ENCODE data around the gene RETSAT.
A peak's percentile ranks its signal among the peaks of the same experiment; 100 is the strongest.
"Not testable (repeated sequence)": the region's sequence is repeated elsewhere in the genome, so short reads cannot be mapped to it uniquely, and the experiment has no call there.

RETSAT gene

GRCh38 chr2:85378257-85378656 lies 23.9 kb upstream of the RETSAT start:
- DNase-seq (ENCODE audit: low read depth) = no peak

- no peak for DNase-seq (ENCODE audit: low read depth)
These were observed 22.8 kb upstream of the RETSAT start for GRCh38 chr2:85377083-85377482.

GRCh38 chr2:85376291-85377065 lies 22.1 kb upstream of the RETSAT start:
- no peak for DNase-seq (ENCODE audit: low read depth)

- DNase-seq (ENCODE audit: low read depth) = no peak
These were observed 16.7 kb upstream of the RETSAT start for GRCh38 chr2:85371045-85371444.

- no peak for DNase-seq (ENCODE audit: low read depth)
These were observed 15.2 kb upstream of the RETSAT start for GRCh38 chr2:85369500-85369899.

GRCh38 chr2:85368921-85369320 lies 14.6 kb upstream of the RETSAT start:
- DNase-seq (ENCODE audit: low read depth) = no peak

GRCh38 chr2:85367180-85367579 lies 12.9 kb upstream of the RETSAT start:
- no peak for DNase-seq (ENCODE audit: low read depth)

GRCh38 chr2:85362653-85363387 lies 8.5 kb upstream of the RETSAT start:
- not testable (repeated sequence) for DNase-seq (ENCODE audit: low read depth)

GRCh38 chr2:85357736-85358135 lies 3.4 kb upstream of the RETSAT start:
- no peak for DNase-seq (ENCODE audit: low read depth)

GRCh38 chr2:85356186-85356585 lies 1.9 kb upstream of the RETSAT start:
- no peak for DNase-seq (ENCODE audit: low read depth)

- DNase-seq (ENCODE audit: low read depth) = no peak
These were observed 1.2 kb upstream of the RETSAT start for GRCh38 chr2:85355521-85355920.

- peak; percentile 7 for DNase-seq (ENCODE audit: low read depth)
These were observed 714 bp upstream of the RETSAT start for GRCh38 chr2:85355073-85355410.

GRCh38 chr2:85353876-85354285 lies 447 bp downstream of the RETSAT start:
- no peak for DNase-seq (ENCODE audit: low read depth)

GRCh38 chr2:85347599-85347998 lies 6.7 kb downstream of the RETSAT start:
- no peak for DNase-seq (ENCODE audit: low read depth)

- no peak for DNase-seq (ENCODE audit: low read depth)
These were observed 9.9 kb downstream of the RETSAT start for GRCh38 chr2:85344356-85344954.

- not testable (repeated sequence) for DNase-seq (ENCODE audit: low read depth)
These were observed 11.0 kb downstream of the RETSAT start for GRCh38 chr2:85343207-85343895.

GRCh38 chr2:85342156-85342555 lies 12.2 kb downstream of the RETSAT start:
- DNase-seq (ENCODE audit: low read depth) = no peak

- DNase-seq (ENCODE audit: low read depth) = no peak
These were observed 12.9 kb downstream of the RETSAT start for GRCh38 chr2:85341269-85342029.

GRCh38 chr2:85340034-85340892 lies 14.1 kb downstream of the RETSAT start:
- DNase-seq (ENCODE audit: low read depth) = no peak

GRCh38 chr2:85334928-85335327 lies 19.4 kb downstream of the RETSAT start:
- DNase-seq (ENCODE audit: low read depth) = no peak

GRCh38 chr2:85333877-85334276 lies 20.5 kb downstream of the RETSAT start:
- not testable (repeated sequence) for DNase-seq (ENCODE audit: low read depth)
